ENCODE measurements around the gene CEP70.

The CEP70 gene

DNA sequence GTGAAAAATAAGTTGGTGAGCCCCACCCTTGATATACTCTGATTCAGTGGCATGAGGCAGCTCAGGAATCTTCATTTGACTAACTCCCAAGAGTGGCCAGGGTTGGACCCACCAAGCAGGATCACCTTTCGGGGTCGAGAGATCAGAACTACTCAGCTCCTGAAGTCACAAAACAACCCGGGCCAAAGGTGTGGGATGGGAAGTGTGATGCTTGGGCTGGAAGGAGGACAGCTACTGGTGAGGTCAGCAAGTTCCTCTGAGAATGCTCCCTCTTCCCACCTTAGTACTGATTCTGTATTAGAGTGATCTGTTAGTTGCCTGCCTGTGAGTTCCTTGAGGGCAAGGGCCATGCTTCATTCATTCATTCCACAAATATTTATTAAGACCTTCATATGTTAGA lies 144.6 kb downstream of the CEP70 start:
- no peak for DNase-seq

DNA sequence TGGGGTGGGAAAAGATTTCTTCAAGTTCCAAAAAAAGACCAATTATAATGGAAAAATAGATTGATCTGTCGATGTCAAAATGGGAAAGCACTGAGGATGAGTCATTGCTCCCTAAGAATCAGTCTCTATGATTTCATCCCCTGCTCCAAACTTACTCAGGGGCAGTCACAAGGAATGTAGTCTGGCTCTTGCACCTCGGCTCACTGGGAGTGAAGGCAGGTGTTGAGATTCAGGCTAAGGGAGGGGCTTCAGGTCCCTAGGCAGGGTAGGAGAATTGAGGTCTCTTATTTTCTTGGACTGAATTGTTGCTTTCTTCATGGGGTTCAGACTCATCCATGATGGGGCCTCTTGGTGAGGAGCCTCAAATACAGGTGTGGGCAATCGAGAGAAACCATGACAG lies 145.4 kb downstream of the CEP70 start:
- no peak for DNase-seq

DNA sequence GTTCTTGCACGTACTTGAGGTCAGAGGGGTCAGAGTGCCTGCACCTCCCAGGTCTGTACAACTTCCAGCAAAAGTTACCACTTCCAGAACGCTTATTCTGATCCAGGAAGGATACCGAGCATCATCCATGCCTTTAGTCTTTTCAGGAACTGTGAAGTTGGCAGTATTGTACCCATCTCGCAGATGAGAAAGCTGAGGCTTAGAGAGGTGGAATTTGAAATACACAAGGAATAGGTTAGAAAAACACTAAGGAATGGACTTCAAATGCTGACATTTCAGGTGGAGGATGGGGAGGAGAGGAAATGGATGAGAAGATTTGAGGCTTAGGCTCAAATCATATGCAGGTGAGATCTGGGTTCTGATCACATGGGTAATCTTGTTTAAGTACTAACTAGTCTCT lies 148.4 kb downstream of the CEP70 start:
- DNase-seq, result no peak

DNA sequence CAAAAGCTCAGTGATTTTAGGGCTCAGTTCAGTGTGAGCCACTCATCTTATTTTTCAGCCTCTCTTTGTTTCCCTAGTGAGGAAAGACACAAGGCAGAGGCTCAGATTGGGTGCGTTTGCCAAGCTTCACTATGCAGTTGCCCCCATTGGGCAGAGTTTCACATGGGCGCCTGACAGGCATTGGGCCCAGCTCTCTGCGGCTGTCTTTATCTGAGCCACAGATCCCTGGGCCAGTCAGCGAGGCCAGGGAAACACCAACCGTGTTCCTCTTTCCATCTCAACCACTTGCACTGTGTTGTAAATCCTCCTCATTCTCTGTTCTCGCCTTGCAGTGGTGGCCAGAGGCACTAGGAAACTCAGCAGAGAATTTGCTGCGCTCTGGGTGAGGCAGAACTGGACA lies 148.8 kb downstream of the CEP70 start:
- peak; percentile 81 for DNase-seq
